Measurements from ENCODE around the gene TAF1. TPM values are rescaled to one million over a fixed set of nuclear protein-coding genes. Genes with fewer than 3 reads are reported as not detected.
"Not testable (repeated sequence)": the region's sequence is repeated elsewhere in the genome, so short reads cannot be mapped to it uniquely, and the experiment has no call there.

Gene TAF1
- polyA plus RNA-seq, 1 donor = 37.6 TPM

GRCh38 chrX:71352439-71352838 lies 13.7 kb upstream of the TAF1 start:
- not testable (repeated sequence) for DNase-seq; H3K27me3 ChIP-seq (ENCODE audit: control insufficient read depth, insufficient read depth, low read length); H3K27ac ChIP-seq (ENCODE audit: low read length); H3K4me1 ChIP-seq (ENCODE audit: control insufficient read depth, insufficient read depth, low read length); H3K4me3 ChIP-seq (ENCODE audit: low read length); H3K9me3 ChIP-seq (ENCODE audit: control insufficient read depth, low read depth, low read length); H3K36me3 ChIP-seq (ENCODE audit: control insufficient read depth, insufficient read depth, low read length)
- no CpG with 5 or more reads among the region's 5 CpGs for WGBS (ENCODE audit: insufficient coverage, low lambda C conversion rate)

GRCh38 chrX:71364221-71364620 lies 1.9 kb upstream of the TAF1 start:
- DNase-seq = no peak
- no peaks in the 10 kb centered on the region for H3K9me3 ChIP-seq (ENCODE audit: control insufficient read depth, low read depth, low read length)
- H3K27me3 ChIP-seq (ENCODE audit: control insufficient read depth, insufficient read depth, low read length) = no peaks in the 10 kb centered on the region
- peaks cover 3% of the 10 kb centered on the region for H3K4me1 ChIP-seq (ENCODE audit: control insufficient read depth, insufficient read depth, low read length)
- WGBS (ENCODE audit: insufficient coverage, low lambda C conversion rate) = 94% methylated on average over 3 of the region's 14 CpGs
- H3K36me3 ChIP-seq (ENCODE audit: control insufficient read depth, insufficient read depth, low read length) = peaks cover 4% of the 10 kb centered on the region
- no peak overlapping the region for H3K4me3 ChIP-seq (ENCODE audit: low read length)
- no peak overlapping the region for H3K27ac ChIP-seq (ENCODE audit: low read length)

GRCh38 chrX:71365356-71365874 lies 742 bp upstream of the TAF1 start:
- H3K4me1 ChIP-seq (ENCODE audit: control insufficient read depth, insufficient read depth, low read length) = peaks cover 3% of the 10 kb centered on the region
- peak overlapping the region; percentile 87 for H3K27ac ChIP-seq (ENCODE audit: low read length)
- H3K4me3 ChIP-seq (ENCODE audit: low read length) = peak overlapping the region; percentile 78
- no peaks in the 10 kb centered on the region for H3K27me3 ChIP-seq (ENCODE audit: control insufficient read depth, insufficient read depth, low read length)
- no CpG with 5 or more reads among the region's 16 CpGs for WGBS (ENCODE audit: insufficient coverage, low lambda C conversion rate)
- peaks cover 10% of the 10 kb centered on the region for H3K36me3 ChIP-seq (ENCODE audit: control insufficient read depth, insufficient read depth, low read length)
- no peak for DNase-seq
- H3K9me3 ChIP-seq (ENCODE audit: control insufficient read depth, low read depth, low read length) = no peaks in the 10 kb centered on the region

- Histone ChIP-seq H3K4me3 (ENCODE audit: low read length) (peak overlapping the region; percentile 82), H3K4me1 (ENCODE audit: control insufficient read depth, insufficient read depth, low read length) (peaks cover 3% of the 10 kb centered on the region), H3K9me3 (ENCODE audit: control insufficient read depth, low read depth, low read length) (no peaks in the 10 kb centered on the region), H3K27me3 (ENCODE audit: control insufficient read depth, insufficient read depth, low read length) (no peaks in the 10 kb centered on the region), H3K36me3 (ENCODE audit: control insufficient read depth, insufficient read depth, low read length) (peaks cover 20% of the 10 kb centered on the region), H3K27ac (ENCODE audit: low read length) (peak overlapping the region; percentile 90)
- WGBS (ENCODE audit: insufficient coverage, low lambda C conversion rate) = 0% methylated on average over 2 of the region's 36 CpGs
- peak in 1 of 2 donors; percentile 38 for DNase-seq
Measured at GRCh38 chrX:71366674-71367256, 608 bp downstream of the TAF1 start.

- peak overlapping the region; percentile 90 for H3K27ac ChIP-seq (ENCODE audit: low read length)
- no peaks in the 10 kb centered on the region for H3K9me3 ChIP-seq (ENCODE audit: control insufficient read depth, low read depth, low read length)
- peaks cover 3% of the 10 kb centered on the region for H3K4me1 ChIP-seq (ENCODE audit: control insufficient read depth, insufficient read depth, low read length)
- DNase-seq = no peak
- H3K36me3 ChIP-seq (ENCODE audit: control insufficient read depth, insufficient read depth, low read length) = peaks cover 20% of the 10 kb centered on the region
- no CpG with 5 or more reads among the region's 14 CpGs for WGBS (ENCODE audit: insufficient coverage, low lambda C conversion rate)
- no peaks in the 10 kb centered on the region for H3K27me3 ChIP-seq (ENCODE audit: control insufficient read depth, insufficient read depth, low read length)
- H3K4me3 ChIP-seq (ENCODE audit: low read length) = peak overlapping the region; percentile 82
Measured at GRCh38 chrX:71367396-71367795, 1.2 kb downstream of the TAF1 start.

- Histone ChIP-seq H3K27ac (ENCODE audit: low read length) (no peak overlapping the region), H3K27me3 (ENCODE audit: control insufficient read depth, insufficient read depth, low read length) (no peaks in the 10 kb centered on the region), H3K9me3 (ENCODE audit: control insufficient read depth, low read depth, low read length) (no peaks in the 10 kb centered on the region), H3K4me1 (ENCODE audit: control insufficient read depth, insufficient read depth, low read length) (peaks cover 3% of the 10 kb centered on the region), H3K36me3 (ENCODE audit: control insufficient read depth, insufficient read depth, low read length) (peaks cover 42% of the 10 kb centered on the region), H3K4me3 (ENCODE audit: low read length) (no peak overlapping the region)
- no peak for DNase-seq
- no CpG with 5 or more reads among the region's 4 CpGs for WGBS (ENCODE audit: insufficient coverage, low lambda C conversion rate)
Measured at GRCh38 chrX:71372388-71372787, 6.2 kb downstream of the TAF1 start.

GRCh38 chrX:71378732-71379131 lies 12.6 kb downstream of the TAF1 start:
- Histone ChIP-seq H3K36me3 (ENCODE audit: control insufficient read depth, insufficient read depth, low read length) (peaks cover 61% of the 10 kb centered on the region), H3K9me3 (ENCODE audit: control insufficient read depth, low read depth, low read length) (no peaks in the 10 kb centered on the region), H3K4me1 (ENCODE audit: control insufficient read depth, insufficient read depth, low read length) (no peaks in the 10 kb centered on the region), H3K4me3 (ENCODE audit: low read length) (no peak overlapping the region), H3K27me3 (ENCODE audit: control insufficient read depth, insufficient read depth, low read length) (no peaks in the 10 kb centered on the region), H3K27ac (ENCODE audit: low read length) (no peak overlapping the region)
- DNase-seq = no peak
- WGBS (ENCODE audit: insufficient coverage, low lambda C conversion rate) = no CpG with 5 or more reads among the region's 3 CpGs

- not testable (repeated sequence) for H3K9me3 ChIP-seq (ENCODE audit: control insufficient read depth, low read depth, low read length); H3K4me1 ChIP-seq (ENCODE audit: control insufficient read depth, insufficient read depth, low read length); H3K4me3 ChIP-seq (ENCODE audit: low read length); DNase-seq; H3K27me3 ChIP-seq (ENCODE audit: control insufficient read depth, insufficient read depth, low read length); H3K27ac ChIP-seq (ENCODE audit: low read length)
- H3K36me3 ChIP-seq (ENCODE audit: control insufficient read depth, insufficient read depth, low read length) = peaks cover 63% of the 10 kb centered on the region
- no CpG with 5 or more reads among the region's 4 CpGs for WGBS (ENCODE audit: insufficient coverage, low lambda C conversion rate)
Measured at GRCh38 chrX:71391725-71392124, 25.6 kb downstream of the TAF1 start.

- Histone ChIP-seq H3K27ac (ENCODE audit: low read length) (no peak overlapping the region), H3K4me3 (ENCODE audit: low read length) (no peak overlapping the region), H3K36me3 (ENCODE audit: control insufficient read depth, insufficient read depth, low read length) (peaks cover 66% of the 10 kb centered on the region), H3K9me3 (ENCODE audit: control insufficient read depth, low read depth, low read length) (no peaks in the 10 kb centered on the region), H3K4me1 (ENCODE audit: control insufficient read depth, insufficient read depth, low read length) (no peaks in the 10 kb centered on the region), H3K27me3 (ENCODE audit: control insufficient read depth, insufficient read depth, low read length) (no peaks in the 10 kb centered on the region)
- DNase-seq = no peak
- WGBS (ENCODE audit: insufficient coverage, low lambda C conversion rate) = 86% methylated on average over 5 of the region's 5 CpGs
Measured at GRCh38 chrX:71393919-71394318, 27.8 kb downstream of the TAF1 start.

GRCh38 chrX:71396576-71396975 lies 30.4 kb downstream of the TAF1 start:
- Histone ChIP-seq H3K36me3 (ENCODE audit: control insufficient read depth, insufficient read depth, low read length) (peaks cover 56% of the 10 kb centered on the region), H3K27me3 (ENCODE audit: control insufficient read depth, insufficient read depth, low read length) (no peaks in the 10 kb centered on the region), H3K4me3 (ENCODE audit: low read length) (no peak overlapping the region), H3K4me1 (ENCODE audit: control insufficient read depth, insufficient read depth, low read length) (no peaks in the 10 kb centered on the region), H3K27ac (ENCODE audit: low read length) (no peak overlapping the region), H3K9me3 (ENCODE audit: control insufficient read depth, low read depth, low read length) (no peaks in the 10 kb centered on the region)
- no peak for DNase-seq
- WGBS (ENCODE audit: insufficient coverage, low lambda C conversion rate) = no CpG with 5 or more reads among the region's 5 CpGs

- H3K4me3 ChIP-seq (ENCODE audit: low read length) = no peak overlapping the region
- H3K27ac ChIP-seq (ENCODE audit: low read length) = no peak overlapping the region
- no peaks in the 10 kb centered on the region for H3K9me3 ChIP-seq (ENCODE audit: control insufficient read depth, low read depth, low read length)
- no peaks in the 10 kb centered on the region for H3K27me3 ChIP-seq (ENCODE audit: control insufficient read depth, insufficient read depth, low read length)
- H3K36me3 ChIP-seq (ENCODE audit: control insufficient read depth, insufficient read depth, low read length) = peaks cover 31% of the 10 kb centered on the region
- DNase-seq = no peak
- H3K4me1 ChIP-seq (ENCODE audit: control insufficient read depth, insufficient read depth, low read length) = no peaks in the 10 kb centered on the region
- WGBS (ENCODE audit: insufficient coverage, low lambda C conversion rate) = no CpG with 5 or more reads among the region's 1 CpG
Measured at GRCh38 chrX:71400710-71401109, 34.6 kb downstream of the TAF1 start.

Measured in large intestine (tissue), 3 donors.